Measurements from ENCODE around the gene SEC61A1.
A peak's percentile ranks its signal among the peaks of the same experiment; 100 is the strongest.

The SEC61A1 gene

GRCh38 chr3:128078322-128078721 is 26.1 kb downstream of the SEC61A1 start:
- DNase-seq (ENCODE audit: low spot score) = no peak

- no peak for DNase-seq (ENCODE audit: low spot score)
These were observed 26.6 kb downstream of the SEC61A1 start for GRCh38 chr3:128078875-128079274.

GRCh38 chr3:128079823-128080222 is 27.6 kb downstream of the SEC61A1 start:
- no peak for DNase-seq (ENCODE audit: low spot score)

GRCh38 chr3:128080323-128081080 is 28.3 kb downstream of the SEC61A1 start:
- peak; percentile 50 for DNase-seq (ENCODE audit: low spot score)

- DNase-seq (ENCODE audit: low spot score) = no peak
These were observed 29.0 kb downstream of the SEC61A1 start for GRCh38 chr3:128081226-128081625.

- no peak for DNase-seq (ENCODE audit: low spot score)
These were observed 29.6 kb downstream of the SEC61A1 start for GRCh38 chr3:128081846-128082245.

GRCh38 chr3:128082546-128082945 is 30.3 kb downstream of the SEC61A1 start:
- no peak for DNase-seq (ENCODE audit: low spot score)

- no peak for DNase-seq (ENCODE audit: low spot score)
These were observed 31.2 kb downstream of the SEC61A1 start for GRCh38 chr3:128083396-128083795.

- no peak for DNase-seq (ENCODE audit: low spot score)
These were observed 31.9 kb downstream of the SEC61A1 start for GRCh38 chr3:128083980-128084674.

GRCh38 chr3:128084675-128085021 is 32.4 kb downstream of the SEC61A1 start:
- DNase-seq (ENCODE audit: low spot score) = no peak

- DNase-seq (ENCODE audit: low spot score) = no peak
These were observed 36.9 kb downstream of the SEC61A1 start for GRCh38 chr3:128089135-128089534.

GRCh38 chr3:128091586-128091985 is 39.3 kb downstream of the SEC61A1 start:
- no peak for DNase-seq (ENCODE audit: low spot score)

GRCh38 chr3:128094295-128095151 is 42.3 kb downstream of the SEC61A1 start:
- DNase-seq (ENCODE audit: low spot score) = peak; percentile 46

- peak; percentile 78 for DNase-seq (ENCODE audit: low spot score)
These were observed 43.0 kb downstream of the SEC61A1 start for GRCh38 chr3:128095222-128095703.

- no peak for DNase-seq (ENCODE audit: low spot score)
These were observed 46.0 kb downstream of the SEC61A1 start for GRCh38 chr3:128098234-128098633.

- no peak for DNase-seq (ENCODE audit: low spot score)
These were observed 47.9 kb downstream of the SEC61A1 start for GRCh38 chr3:128100161-128100560.

- DNase-seq (ENCODE audit: low spot score) = no peak
These were observed 48.4 kb downstream of the SEC61A1 start for GRCh38 chr3:128100638-128101037.

GRCh38 chr3:128103136-128103676 is 51.0 kb downstream of the SEC61A1 start:
- no peak for DNase-seq (ENCODE audit: low spot score)

GRCh38 chr3:128107834-128108233 is 55.6 kb downstream of the SEC61A1 start:
- DNase-seq (ENCODE audit: low spot score) = no peak

- DNase-seq (ENCODE audit: low spot score) = no peak
These were observed 58.9 kb downstream of the SEC61A1 start for GRCh38 chr3:128111147-128111546.

- DNase-seq (ENCODE audit: low spot score) = peak; percentile 97
These were observed 60.2 kb downstream of the SEC61A1 start for GRCh38 chr3:128112357-128112968.

All from kidney capillary endothelial cell (primary cell).